ENCODE results near the gene MAP1LC3B2. TPM values are rescaled to one million over a fixed set of nuclear protein-coding genes. Genes with fewer than 3 reads are reported as not detected.

The MAP1LC3B2 gene
- total RNA-seq, 1 experiment from 2014 or later, result 1.5 TPM

DNA sequence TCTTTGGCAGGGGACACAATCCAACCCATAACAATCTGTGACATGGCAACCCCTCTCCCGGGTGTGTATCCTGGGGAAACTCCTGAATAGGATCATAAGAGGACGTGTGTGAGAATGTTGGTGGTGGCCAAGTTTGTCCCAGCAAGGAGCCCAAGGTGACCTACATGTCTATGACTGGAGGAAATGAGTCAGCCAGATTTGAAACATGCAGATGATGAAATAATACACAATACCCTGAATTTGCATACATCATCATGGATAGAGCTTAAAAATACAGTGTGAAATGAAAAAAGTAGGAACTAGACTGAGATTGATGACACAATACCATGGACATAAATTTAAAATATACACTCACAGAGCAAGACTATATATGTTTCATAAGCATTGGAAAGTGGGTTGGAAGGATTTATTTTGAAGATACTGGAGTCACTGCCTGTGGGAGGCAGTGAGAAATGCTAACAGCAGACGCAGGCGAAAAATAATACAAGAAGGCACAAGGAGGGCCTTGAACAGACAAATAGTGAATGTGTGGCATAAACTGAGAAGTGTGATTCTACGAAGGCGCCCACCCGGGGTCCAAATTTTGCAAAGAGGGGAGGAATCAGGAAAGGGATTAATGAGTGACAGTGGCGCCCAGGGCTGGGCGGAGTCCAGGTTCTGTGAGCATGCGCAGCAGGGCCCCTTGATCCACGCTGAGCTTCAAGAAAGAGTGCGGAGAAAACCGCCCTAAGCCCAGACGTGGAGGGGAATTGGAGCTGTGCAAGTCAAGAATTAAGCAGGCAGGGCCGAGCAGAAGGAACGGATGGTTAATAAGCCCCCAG lies 7.0 kb upstream of the MAP1LC3B2 start:
- H3K4me1 Mint-ChIP-seq, result peaks cover 0 to 6% of the 10 kb centered on the region in 2 experiments; a peak in 1 of 4 replicates
- no peak overlapping the region for H4K91ac ChIP-seq (ENCODE audit: insufficient read length, low read depth, low read length)
- H4K5ac ChIP-seq (ENCODE audit: insufficient read length, low read depth, low read length), result no peak overlapping the region
- H3K14ac ChIP-seq (ENCODE audit: insufficient read depth, low read length), result no peak overlapping the region
- no peak overlapping the region for H3T11ph ChIP-seq (ENCODE audit: low read length)
- H3K56ac ChIP-seq (ENCODE audit: insufficient read length, low read depth, low read length), result no peak overlapping the region
- TF ChIP-seq, protein P1, sequence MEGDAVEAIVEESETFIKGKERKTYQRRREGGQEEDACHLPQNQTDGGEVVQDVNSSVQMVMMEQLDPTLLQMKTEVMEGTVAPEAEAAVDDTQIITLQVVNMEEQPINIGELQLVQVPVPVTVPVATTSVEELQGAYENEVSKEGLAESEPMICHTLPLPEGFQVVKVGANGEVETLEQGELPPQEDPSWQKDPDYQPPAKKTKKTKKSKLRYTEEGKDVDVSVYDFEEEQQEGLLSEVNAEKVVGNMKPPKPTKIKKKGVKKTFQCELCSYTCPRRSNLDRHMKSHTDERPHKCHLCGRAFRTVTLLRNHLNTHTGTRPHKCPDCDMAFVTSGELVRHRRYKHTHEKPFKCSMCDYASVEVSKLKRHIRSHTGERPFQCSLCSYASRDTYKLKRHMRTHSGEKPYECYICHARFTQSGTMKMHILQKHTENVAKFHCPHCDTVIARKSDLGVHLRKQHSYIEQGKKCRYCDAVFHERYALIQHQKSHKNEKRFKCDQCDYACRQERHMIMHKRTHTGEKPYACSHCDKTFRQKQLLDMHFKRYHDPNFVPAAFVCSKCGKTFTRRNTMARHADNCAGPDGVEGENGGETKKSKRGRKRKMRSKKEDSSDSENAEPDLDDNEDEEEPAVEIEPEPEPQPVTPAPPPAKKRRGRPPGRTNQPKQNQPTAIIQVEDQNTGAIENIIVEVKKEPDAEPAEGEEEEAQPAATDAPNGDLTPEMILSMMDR (conservative IDR thresholded peaks at IDR 0.05), result no peak
- H3K9me3 Mint-ChIP-seq, result no peaks in the 10 kb centered on the region
- no CpG with 5 or more reads among the region's 16 CpGs for WGBS (ENCODE audit: extremely low coverage, insufficient read length, low lambda C conversion rate)
- H3K4me1 ChIP-seq (ENCODE audit: insufficient read depth, low read length), result no peaks in the 10 kb centered on the region; the same call in 1 of the 2 replicates
- H3K4me2 ChIP-seq (ENCODE audit: insufficient read depth, insufficient read length, low read length), result no peak overlapping the region
- H3K36me3 Mint-ChIP-seq (ENCODE audit: insufficient read depth in 1 of 3, low read depth in 3 of 3), result no peaks in the 10 kb centered on the region; a peak in 1 of 7 replicates
- no peaks in the 10 kb centered on the region for H3K23me2 ChIP-seq (ENCODE audit: insufficient read length, low read depth, low read length, poor library complexity, severe bottlenecking)
- no peak overlapping the region for H3K23ac ChIP-seq (ENCODE audit: insufficient read length, low read depth, low read length)
- H2BK15ac ChIP-seq (ENCODE audit: low read depth, low read length), result no peak overlapping the region
- H4K20me1 ChIP-seq (ENCODE audit: control insufficient read depth, insufficient read depth, insufficient read length), result no peaks in the 10 kb centered on the region
- H2AK5ac ChIP-seq (ENCODE audit: insufficient read length, low read length), result no peak overlapping the region
- no peak overlapping the region for H3K18ac ChIP-seq (ENCODE audit: insufficient read length, low read depth, low read length)
- H2BK120ac ChIP-seq (ENCODE audit: low read depth, low read length, poor library complexity, severe bottlenecking), result no peak overlapping the region
- no peak overlapping the region for H2BK20ac ChIP-seq (ENCODE audit: low read depth, low read length, poor library complexity, severe bottlenecking)
- no peak overlapping the region for H2BK12ac ChIP-seq (ENCODE audit: insufficient read length, low read depth, low read length)
- no peak overlapping the region for H3K4me3 Mint-ChIP-seq
- H4K8ac ChIP-seq (replicated peaks; ENCODE audit: insufficient read length, low read depth, low read length), result no peak overlapping the region
- no peak overlapping the region for H2AFZ ChIP-seq (ENCODE audit: low read length)
- H2BK5ac ChIP-seq (ENCODE audit: insufficient read length, low read length), result no peak overlapping the region
- no peak overlapping the region for H3K27ac Mint-ChIP-seq
- H3K27me3 Mint-ChIP-seq (ENCODE audit: low read depth), result no peaks in the 10 kb centered on the region; the same call in 1 of the 2 replicates
- H3K27me3 ChIP-seq (ENCODE audit: insufficient read depth, low read length), result no peaks in the 10 kb centered on the region
- no peak for DNase-seq
- no peaks in the 10 kb centered on the region for H3K9me3 ChIP-seq (ENCODE audit: control insufficient read depth, low read depth, low read length)
- no peaks in the 10 kb centered on the region for H3K79me2 ChIP-seq (ENCODE audit: insufficient read depth, low read length)
- H3K9ac ChIP-seq (ENCODE audit: extremely low read depth, insufficient read length, low read length), result no peak overlapping the region
- no peak overlapping the region for H3K4ac ChIP-seq (ENCODE audit: low read depth, low read length)
- no peaks in the 10 kb centered on the region for H3K79me1 ChIP-seq (ENCODE audit: insufficient read depth, low read depth, low read length, poor library complexity, severe bottlenecking)
- H3K27ac ChIP-seq (ENCODE audit: insufficient read length, low read depth, low read length), result no peak overlapping the region
